TTC549 (cell line): ENCODE results near the gene CASQ1.

ENCODE experiments used
- FAIRE-seq: peaks from 2 replicates; lab custom pipeline; 2012; peaks lifted over from hg19 to GRCh38; lab: Jason Lieb, UNC

CASQ1 gene

GRCh38 chr1:160189649-160190625 lies at the start of gene CASQ1:
Gene CASQ1 (plus strand): TSS chr1:160190575. CDS start chr1:160190752, 177 bp downstream.
- no peak for FAIRE-seq

- no peak for FAIRE-seq
These were observed 46.7 kb upstream of the CASQ1 start for GRCh38 chr1:160143695-160144094.

GRCh38 chr1:160144921-160145320 lies 45.5 kb upstream of the CASQ1 start:
- no peak for FAIRE-seq

- FAIRE-seq = no peak
These were observed 44.3 kb upstream of the CASQ1 start for GRCh38 chr1:160146107-160146506.

GRCh38 chr1:160148121-160148520 lies 42.3 kb upstream of the CASQ1 start:
- no peak for FAIRE-seq

- FAIRE-seq = no peak
These were observed 41.1 kb upstream of the CASQ1 start for GRCh38 chr1:160149233-160149632.

GRCh38 chr1:160149716-160150115 lies 40.7 kb upstream of the CASQ1 start:
- FAIRE-seq = no peak

DNA sequence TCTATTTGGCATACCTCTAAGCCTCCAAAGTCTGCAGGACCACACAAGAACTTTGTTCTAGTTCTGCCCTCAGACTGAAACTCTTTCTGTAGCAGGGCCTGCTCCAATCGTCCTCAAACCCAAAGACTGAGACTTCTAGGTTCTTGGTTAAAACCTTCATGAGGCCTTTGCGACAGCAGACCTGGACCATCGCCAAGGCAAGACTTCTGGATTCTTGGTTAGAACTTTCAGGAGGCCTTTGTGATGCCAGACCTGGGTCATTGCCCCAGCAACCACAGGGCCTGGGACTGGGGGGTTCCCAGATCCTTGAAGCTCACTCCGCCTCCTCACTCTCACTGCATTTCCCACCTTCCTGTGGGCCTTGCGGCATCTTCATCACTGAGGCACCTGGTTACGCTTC lies 39.1 kb upstream of the CASQ1 start, which contains the start of gene ATP1A4:
Gene ATP1A4 (plus strand): TSS at position 301 of the 400 bp plus-strand sequence. CDS start 438 bp downstream, outside the sequence.
- no peak for FAIRE-seq

- no peak for FAIRE-seq
These were observed 35.6 kb upstream of the CASQ1 start for GRCh38 chr1:160154790-160155189.

GRCh38 chr1:160156361-160156760 lies 34.0 kb upstream of the CASQ1 start:
- FAIRE-seq = no peak

DNA sequence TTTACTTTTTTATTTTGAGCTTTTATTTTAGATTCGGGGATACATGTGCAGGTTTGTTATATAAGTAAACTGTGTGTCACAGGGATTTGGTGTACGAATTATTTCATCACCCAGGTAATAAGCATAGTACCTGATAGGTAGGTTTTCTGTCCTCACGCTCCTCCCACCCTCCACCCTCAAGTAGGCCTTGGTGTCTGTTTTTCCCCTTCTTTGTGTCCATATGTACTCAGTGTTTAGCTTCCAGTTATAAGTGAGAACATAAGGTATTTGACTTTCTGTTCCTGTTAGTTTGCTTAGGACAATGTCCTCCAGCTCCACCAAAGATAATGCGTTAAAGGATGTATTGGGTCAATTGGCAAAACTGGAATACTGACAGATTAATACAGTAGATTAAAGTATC lies 33.2 kb upstream of the CASQ1 start:
- FAIRE-seq = no peak

DNA sequence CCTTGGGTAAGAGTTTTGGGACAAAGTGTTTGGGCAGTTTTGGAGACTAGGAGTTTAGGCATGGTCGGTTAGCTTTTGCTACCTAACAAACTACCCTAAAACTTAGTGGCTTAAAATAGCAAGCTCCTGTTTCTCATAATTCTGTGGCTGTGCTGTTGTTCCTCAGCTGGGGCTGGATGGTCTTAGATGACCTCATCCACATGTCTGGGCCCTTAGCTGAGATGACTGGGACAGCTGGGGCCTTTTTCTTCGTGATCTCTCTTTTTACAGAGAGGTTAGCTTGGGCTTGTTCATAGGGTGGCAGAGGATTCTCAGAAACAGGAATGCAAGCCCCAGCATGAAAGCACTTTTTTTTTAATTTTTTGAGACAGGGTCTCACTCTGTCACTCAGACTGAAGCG lies 32.3 kb upstream of the CASQ1 start:
- FAIRE-seq = no peak

DNA sequence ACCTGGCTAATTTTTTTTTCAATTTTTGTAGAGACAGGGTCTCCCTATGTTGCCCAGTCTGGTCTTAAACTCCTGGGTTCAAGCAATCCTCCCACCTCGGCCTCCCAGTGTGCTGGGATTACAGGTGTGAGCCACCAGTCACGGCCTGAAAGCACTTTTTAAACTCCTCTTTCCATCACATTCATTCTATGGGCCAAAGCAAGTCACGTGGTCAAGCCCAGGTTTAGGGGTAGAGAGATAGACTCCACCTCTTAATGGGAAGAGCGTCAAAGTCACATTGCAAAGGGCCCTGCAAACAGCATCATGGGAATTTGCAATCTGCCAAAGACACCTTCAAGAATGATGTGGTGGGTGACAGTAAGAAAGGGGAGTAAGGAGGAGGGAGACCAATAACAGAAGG lies 31.8 kb upstream of the CASQ1 start:
- no peak for FAIRE-seq

DNA sequence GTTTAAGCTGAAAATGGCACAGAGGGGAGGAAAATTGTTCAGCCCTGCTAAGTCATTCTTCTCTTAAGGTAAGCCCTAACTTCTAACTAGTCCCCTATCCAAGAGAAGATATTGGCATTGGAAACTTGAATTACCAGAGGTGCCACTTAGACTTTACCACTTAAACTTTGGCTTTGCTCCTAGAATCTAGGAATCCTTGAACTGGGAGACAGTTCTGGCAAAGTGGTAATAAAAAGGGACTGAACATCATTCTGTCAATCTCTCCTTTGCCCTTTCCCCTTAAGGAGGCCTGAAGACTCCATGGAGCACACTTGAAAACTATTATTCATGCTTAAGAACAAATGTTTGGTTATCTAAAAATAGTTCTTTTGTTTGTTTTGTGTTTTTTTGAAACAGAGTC lies 30.5 kb upstream of the CASQ1 start:
- no peak for FAIRE-seq

GRCh38 chr1:160161965-160162705 lies 28.2 kb upstream of the CASQ1 start:
- no peak for FAIRE-seq

DNA sequence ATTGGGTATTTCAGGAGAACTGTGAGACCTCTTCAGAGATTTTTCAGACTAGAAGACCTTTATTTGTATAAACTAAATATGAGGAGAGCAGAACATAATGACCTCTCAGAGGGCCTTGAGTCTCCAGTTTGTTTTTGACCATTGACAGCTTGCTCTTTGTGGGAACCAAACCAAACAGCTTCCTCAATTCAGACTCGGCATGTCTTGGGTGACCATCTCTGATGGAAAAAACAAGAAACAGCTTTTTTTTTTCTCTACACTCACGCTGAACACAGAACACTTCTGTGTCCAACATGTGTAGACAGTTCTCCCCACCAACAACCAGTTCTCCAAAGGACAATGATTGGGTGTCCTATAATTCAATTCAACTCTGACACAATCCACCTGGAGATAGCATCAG lies 27.4 kb upstream of the CASQ1 start:
- no peak for FAIRE-seq

- no peak for FAIRE-seq
These were observed 26.8 kb upstream of the CASQ1 start for GRCh38 chr1:160163615-160164014.

GRCh38 chr1:160164121-160164520 lies 26.3 kb upstream of the CASQ1 start:
- no peak for FAIRE-seq

- FAIRE-seq = no peak
These were observed 24.1 kb upstream of the CASQ1 start for GRCh38 chr1:160166166-160166868.

DNA sequence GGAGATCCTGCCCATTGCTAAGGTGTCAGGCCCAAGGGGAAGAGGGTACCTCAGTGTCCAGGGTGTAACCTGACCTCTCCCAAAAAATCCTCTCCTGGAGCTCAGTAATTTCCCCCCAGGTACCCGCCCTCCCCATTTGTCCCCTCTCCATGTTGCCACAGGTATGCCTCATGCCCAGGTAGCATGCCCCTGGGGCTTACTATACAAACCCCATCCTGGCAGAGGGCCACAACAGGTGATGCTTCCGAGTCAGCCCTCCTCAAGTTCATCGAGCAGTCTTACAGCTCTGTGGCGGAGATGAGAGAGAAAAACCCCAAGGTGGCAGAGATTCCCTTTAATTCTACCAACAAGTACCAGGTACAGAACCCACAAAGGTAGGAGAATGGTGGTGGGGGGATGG lies 23.3 kb upstream of the CASQ1 start:
- FAIRE-seq = no peak

DNA sequence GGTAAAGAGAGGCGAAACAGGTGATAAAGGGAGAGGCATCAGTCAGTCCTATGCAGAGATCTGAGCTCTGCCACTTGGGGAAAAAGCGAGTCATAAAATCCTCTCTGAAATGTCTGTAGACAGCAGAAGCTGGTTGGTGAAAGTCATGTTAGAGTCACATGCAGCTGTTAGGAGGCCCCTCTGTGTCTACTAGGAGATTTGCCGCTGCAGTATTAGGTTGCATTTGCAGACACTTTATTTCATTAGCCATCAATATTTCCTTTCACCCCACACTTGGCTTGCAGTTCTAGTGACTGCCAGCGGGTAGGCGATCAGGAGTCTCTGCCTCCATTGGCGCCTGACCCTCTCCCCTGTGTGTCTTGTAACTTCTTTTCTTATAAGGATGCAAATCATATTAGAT lies 22.8 kb upstream of the CASQ1 start:
- no peak for FAIRE-seq

GRCh38 chr1:160168016-160168415 lies 22.4 kb upstream of the CASQ1 start:
- no peak for FAIRE-seq
